Ureter (tissue), 1 donor: ENCODE results near the gene STRADB. TPM values are rescaled to one million over a fixed set of nuclear protein-coding genes. Genes with fewer than 3 reads are reported as not detected.
"Not testable (repeated sequence)": the region's sequence is repeated elsewhere in the genome, so short reads cannot be mapped to it uniquely, and the experiment has no call there.

Experiments used
- DNase-seq: peaks from one replicate; pipeline ENCODE4 v3.0.0-alpha.2; 2020; ENCODE audit warnings: low spot score
- total RNA-seq: library from RNA; stranded (reverse); gene quantifications from one replicate; pipeline ENCODE4 v1.2.4, GENCODE V29; 2023
- donor health status: DM: yes; HTN: yes; CAD: no.

The STRADB gene
- total RNA-seq, 1 donor from 2014 or later: 20.7 TPM

- DNase-seq: no peak
These were observed 14.6 kb downstream of the STRADB start for GRCh38 chr2:201466050-201466675.

GRCh38 chr2:201467666-201468065, 16.1 kb downstream of the STRADB start:
- DNase-seq: no peak

DNA sequence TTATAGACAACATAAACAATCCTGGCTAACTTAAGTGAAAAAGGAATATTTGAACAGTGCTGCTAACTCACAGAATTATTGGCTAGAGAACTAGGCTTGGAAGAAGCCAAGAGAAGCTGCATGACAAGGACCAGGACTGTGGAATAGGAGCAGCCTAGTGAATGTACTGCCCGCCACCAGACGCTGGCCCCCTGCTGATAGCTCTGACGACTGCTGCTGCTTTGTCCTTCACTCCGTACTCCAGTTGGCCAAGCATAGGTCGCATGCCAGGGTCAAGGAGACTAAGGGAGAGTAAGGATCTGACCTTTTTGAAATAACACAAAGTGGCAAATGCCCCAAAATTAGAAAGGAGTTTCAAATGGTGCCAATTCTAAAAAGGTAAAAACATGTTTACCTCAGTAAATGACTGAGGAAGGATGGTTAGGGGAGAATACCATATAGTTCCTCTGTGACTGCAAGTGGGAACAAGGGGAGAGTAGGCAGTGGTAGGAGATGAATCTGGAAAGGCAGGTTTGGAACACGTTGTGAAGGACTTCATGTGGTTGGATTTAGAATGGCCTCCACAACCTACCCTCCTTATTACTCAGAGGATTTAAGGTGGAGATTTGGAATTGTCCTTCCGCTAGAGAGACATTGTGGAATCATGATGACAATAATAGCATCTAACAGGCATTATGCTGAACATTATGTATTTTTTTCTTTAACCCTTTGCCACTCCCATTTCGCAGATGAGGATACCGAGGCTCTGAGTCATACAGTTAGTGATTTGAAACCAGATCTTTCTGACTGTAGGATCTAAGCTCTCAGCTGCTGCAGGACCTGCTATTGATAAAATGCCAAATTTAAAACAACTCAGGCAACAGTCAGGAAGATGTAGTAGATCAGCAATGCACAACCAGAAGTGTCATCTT, 19.5 kb downstream of the STRADB start:
- no peak for DNase-seq

- DNase-seq: no peak
These were observed 20.3 kb downstream of the STRADB start for GRCh38 chr2:201471732-201472393.

DNA sequence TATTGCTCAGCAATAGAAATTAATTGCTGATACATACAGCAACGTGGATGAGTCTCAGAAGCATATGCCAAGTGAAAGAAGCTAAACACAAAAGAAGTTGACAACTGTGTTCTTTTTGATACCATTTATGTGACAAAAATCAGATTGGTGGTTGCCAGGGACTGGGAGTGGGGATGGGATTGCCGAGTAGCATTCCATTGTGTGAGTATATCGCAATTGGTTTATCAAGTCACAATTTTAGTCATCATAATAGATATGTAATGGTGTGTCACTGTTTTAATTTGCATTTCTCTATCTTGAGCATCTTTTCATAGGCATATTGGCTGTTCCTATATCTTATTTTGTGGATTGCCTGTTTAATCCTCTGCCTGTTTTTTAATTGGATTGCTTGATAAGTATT, 20.9 kb downstream of the STRADB start:
- no peak for DNase-seq

DNA sequence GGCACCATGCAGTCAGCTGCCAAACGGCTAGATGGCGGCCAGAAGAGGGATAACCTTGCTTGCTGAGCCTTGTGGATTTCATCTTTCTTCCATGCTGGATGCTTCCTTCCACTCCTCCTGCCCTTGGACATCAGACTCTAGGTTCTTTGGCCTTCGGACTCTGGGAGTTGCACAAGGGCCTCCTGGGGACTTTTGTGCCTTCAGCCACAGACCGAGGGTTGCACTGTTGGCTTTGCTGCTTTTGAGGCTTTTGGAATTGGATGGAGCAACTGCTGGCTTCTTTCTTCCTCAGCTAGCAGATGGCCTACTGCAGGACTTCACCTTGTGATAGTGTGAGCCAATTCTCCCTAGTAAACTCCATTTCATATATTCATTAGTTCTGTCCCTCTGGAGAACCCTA, 31.0 kb downstream of the STRADB start:
- DNase-seq: no peak

DNA sequence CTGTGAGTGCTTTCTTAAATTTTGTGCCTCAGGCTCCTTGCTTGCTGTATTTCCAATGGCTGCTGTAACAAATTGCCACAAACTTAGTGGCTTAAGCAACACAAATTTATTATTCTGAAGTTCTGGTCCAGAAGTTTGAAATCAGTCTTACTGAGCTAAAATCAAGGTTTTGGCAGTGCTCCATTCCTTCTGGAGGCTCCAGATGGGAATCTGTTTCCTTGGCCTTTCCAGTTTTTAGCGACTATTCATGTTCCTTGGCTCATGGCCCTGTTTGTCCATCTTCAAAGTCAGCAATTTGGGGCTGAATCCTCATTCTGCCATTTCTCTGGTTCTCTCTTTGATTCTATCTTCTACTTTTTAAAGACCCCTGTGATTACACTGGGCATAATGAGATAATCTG, 31.8 kb downstream of the STRADB start:
- DNase-seq: no peak

GRCh38 chr2:201483758-201484157, 32.2 kb downstream of the STRADB start:
- DNase-seq: not testable (repeated sequence)

DNA sequence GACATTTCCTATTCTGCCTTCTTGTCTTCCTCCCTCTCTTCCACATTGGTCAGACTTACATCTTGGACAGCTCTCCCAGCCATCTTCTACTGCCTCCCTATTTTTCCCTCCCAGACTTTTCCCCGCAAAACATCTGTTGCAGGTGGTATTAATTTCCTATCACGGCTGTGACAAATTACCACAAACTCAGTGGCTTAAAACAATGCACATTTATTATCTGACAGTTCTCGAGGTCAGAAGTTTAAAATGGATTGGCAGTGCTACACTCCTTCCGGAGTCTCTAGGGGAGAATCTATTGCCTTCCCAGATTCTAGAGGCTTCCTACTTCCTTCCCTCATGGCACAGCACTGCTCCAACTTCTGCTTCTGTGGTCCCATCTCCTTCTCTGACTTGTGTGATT, 33.3 kb downstream of the STRADB start:
- no peak for DNase-seq

DNA sequence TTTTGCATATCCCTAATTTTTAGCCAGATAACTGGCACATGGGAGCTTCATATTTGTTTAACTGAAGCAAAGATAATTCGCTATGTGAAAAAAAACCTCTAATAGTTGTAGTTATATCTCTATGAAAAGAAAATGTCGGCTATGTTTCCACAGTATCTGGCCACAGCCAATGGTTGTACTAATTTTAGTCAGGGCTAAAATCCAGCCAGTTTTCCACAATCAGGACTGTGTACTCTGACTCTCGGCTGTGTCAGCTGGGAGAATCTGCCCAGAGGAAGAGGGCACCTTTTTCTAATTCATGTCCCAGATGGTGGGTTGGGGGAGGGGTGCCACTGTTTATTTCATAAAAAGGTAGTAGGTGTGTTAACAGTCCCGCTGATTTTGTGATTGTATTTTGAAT, 38.8 kb downstream of the STRADB start:
- DNase-seq: no peak

DNA sequence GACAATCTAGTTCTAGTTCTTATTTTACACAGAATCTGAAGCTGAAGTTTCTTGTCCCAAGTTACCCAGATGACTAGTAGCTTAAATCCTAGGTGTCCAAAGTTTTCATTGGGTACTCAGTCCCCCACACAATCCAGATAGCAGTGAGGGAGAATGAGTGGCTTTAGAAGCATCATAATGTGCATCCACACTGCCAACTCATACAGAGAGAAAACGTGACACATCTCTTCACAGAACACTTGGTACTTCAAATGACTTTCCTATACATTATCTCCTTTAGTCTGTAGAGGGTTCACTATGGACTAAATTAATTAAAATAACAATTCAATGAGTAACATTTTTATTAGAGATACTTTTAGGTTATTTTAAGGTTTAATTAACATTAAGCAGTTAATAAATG, 45.2 kb downstream of the STRADB start:
- DNase-seq: no peak

- DNase-seq: no peak
These were observed 49.0 kb downstream of the STRADB start for GRCh38 chr2:201500534-201500933.

- DNase-seq: no peak
These were observed 51.2 kb downstream of the STRADB start for GRCh38 chr2:201502713-201503112.

GRCh38 chr2:201507725-201508124, 56.2 kb downstream of the STRADB start:
- DNase-seq: no peak

DNA sequence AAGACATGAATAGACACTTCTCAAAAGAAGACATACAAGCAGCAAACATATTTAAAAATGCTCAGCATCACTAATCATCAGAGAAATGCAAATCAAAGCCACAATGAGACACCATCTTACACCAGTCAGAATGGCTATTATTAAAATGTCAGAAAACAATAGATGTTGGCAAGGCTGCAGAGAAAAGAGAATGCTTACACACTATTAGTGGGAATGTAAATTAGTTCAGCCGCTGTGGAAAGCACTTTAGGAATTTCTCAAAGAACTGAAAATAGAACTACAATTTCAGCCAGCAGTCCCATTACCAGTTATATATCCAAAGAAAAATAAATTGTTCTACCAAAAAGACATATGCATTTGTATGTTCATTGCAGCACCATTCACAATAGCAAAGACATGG, 61.7 kb downstream of the STRADB start:
- no peak for DNase-seq

GRCh38 chr2:201515573-201516246, 64.2 kb downstream of the STRADB start:
- DNase-seq: no peak

DNA sequence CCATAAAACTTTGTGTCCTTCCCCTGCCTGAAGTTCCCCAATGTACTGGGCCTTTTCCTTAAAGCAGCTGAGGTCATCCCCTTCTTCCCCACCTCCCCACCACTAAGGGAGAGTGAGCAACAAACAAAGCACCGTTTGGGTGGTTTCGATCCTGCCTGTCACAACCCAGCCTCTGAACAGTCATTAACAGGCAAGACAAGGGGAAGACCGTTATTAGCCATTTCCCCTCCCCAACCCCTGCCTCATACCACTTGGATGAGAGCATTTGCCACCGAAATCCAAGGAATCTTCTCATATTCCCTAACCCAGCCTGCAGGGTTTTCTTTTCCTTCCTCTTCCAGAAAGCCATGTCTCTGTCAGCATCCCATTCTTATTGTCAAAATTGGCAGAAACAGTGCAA, 65.6 kb downstream of the STRADB start:
- no peak for DNase-seq

DNA sequence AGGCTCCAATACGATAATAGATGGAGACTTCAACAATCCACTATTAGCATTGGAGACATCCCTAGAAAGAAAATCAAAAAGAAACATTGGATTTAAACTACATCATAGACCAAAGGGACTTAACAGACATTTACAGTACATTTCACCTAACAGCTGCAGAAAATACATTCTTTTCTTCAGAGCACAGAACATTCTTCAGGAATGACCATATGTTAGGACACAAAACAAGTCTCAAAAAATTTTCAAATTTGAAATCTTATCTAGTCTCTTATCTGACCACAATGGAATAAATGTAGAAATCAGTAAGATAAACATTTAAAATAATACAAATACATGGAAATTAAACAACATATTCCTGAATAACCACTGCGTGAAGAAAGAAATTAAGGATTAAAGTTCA, 68.7 kb downstream of the STRADB start:
- no peak for DNase-seq

DNA sequence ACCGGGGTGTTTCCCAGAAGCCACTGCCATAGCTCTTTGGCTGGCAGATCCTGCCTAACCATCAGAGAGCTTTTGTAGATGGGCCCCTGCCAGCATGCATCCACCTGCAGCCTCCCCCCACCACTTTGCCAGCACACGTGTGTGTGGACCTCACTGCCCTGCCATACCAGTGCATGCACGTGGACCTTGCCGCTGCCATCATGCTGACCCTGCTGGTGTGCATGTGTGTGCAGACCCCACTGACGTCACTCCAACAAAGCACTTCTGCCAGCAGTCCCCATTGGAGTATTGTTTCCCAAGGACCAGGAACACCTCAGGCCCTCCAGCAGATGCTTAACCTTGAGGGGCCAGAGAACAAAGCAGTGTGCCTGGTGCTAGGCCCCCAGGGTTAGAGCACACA, 71.4 kb downstream of the STRADB start:
- DNase-seq: no peak

DNA sequence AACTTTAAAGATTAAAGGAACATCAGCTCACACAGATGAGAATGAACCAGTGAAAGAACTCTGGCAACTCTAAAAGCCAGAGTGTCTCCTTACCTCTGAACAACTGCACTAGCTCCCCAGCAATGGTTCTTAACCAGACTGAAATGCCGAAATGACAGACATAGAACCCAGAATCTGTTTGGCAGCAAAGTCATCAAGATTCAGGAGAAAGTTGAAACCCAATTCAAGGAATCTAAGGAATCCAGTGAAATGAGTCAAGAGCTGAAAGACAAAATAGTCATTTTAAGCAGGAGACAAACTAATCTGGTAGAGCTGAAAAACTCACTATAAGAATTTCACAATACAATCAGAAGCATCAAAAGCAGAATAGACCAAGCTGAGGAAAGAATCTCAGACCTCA, 72.0 kb downstream of the STRADB start:
- no peak for DNase-seq
